HG03378 (cell line): ENCODE results near the gene FCRLA.

Source experiments
- ATAC-seq: cut with Tn5 transposase; IDR thresholded peaks from one replicate; pipeline ENCODE4 v1.9.1; 2021; ENCODE audit warnings: mild to moderate bottlenecking, moderate library complexity; ENCODE audit not compliant: unreplicated experiment

Gene FCRLA

GRCh38 chr1:161730050-161730564, 23.1 kb downstream of the FCRLA start:
- ATAC-seq, result no peak

GRCh38 chr1:161731241-161731640, 24.2 kb downstream of the FCRLA start:
- ATAC-seq, result no peak

GRCh38 chr1:161731981-161732718, 25.1 kb downstream of the FCRLA start:
- no peak for ATAC-seq

- no peak for ATAC-seq
These were observed 26.5 kb downstream of the FCRLA start for GRCh38 chr1:161733526-161733925.

GRCh38 chr1:161735837-161736236, 28.8 kb downstream of the FCRLA start:
- ATAC-seq, result no peak

GRCh38 chr1:161736335-161736969, 29.4 kb downstream of the FCRLA start:
- ATAC-seq, result no peak

GRCh38 chr1:161737625-161738024, 30.6 kb downstream of the FCRLA start:
- no peak for ATAC-seq

- ATAC-seq, result peak; percentile 59
These were observed 31.7 kb downstream of the FCRLA start for GRCh38 chr1:161738627-161739287.

GRCh38 chr1:161739865-161740566, 33.0 kb downstream of the FCRLA start:
- no peak for ATAC-seq

- no peak for ATAC-seq
These were observed 33.9 kb downstream of the FCRLA start for GRCh38 chr1:161740921-161741320.

- ATAC-seq, result no peak
These were observed 36.2 kb downstream of the FCRLA start for GRCh38 chr1:161743231-161743630.

GRCh38 chr1:161747801-161748200, 40.8 kb downstream of the FCRLA start:
- ATAC-seq, result no peak

GRCh38 chr1:161749509-161750407, 42.7 kb downstream of the FCRLA start, which contains the start of gene DUSP12:
TSS of gene DUSP12 (plus strand) at chr1:161749786. CDS start at chr1:161749802, 16 bp downstream.
- ATAC-seq, result peak; percentile 94

- ATAC-seq, result no peak
These were observed 56.6 kb downstream of the FCRLA start for GRCh38 chr1:161763522-161764098.
